ENCODE results near the gene TXNDC8.

The TXNDC8 gene

GRCh38 chr9:110323818-110324217, 13.8 kb downstream of the TXNDC8 start:
- Histone ChIP-seq H3K79me2 (ENCODE audit: control insufficient read depth, low read length) (no peaks in the 10 kb centered on the region), H3K4me1 (ENCODE audit: control insufficient read depth, low read length) (no peaks in the 10 kb centered on the region), H3F3A (ENCODE audit: control insufficient read depth, insufficient read depth) (no peaks in the 10 kb centered on the region), H3K4me3 (ENCODE audit: low read length) (no peak overlapping the region), H3K36me3 (ENCODE audit: control insufficient read depth, low read length) (no peaks in the 10 kb centered on the region), H4K20me1 (ENCODE audit: control insufficient read depth, insufficient read depth, low read depth, low read length) (no peaks in the 10 kb centered on the region), H3K9me3 (ENCODE audit: control insufficient read depth, insufficient read depth, low read length) (no peaks in the 10 kb centered on the region), H3K4me2 (ENCODE audit: low read length) (no peak overlapping the region), H3K27me3 (ENCODE audit: control insufficient read depth, low read length) (peaks cover 4% of the 10 kb centered on the region; the same call in 1 of the 2 replicates), H3K9me2 (replicated peaks; ENCODE audit: control insufficient read depth, low read length) (no peaks in the 10 kb centered on the region), H3K27ac (ENCODE audit: low read depth, low read length) (no peak overlapping the region)
- no peak for TF ChIP-seq EZH2phosphoT487 (IDR thresholded peaks at IDR 0.05; ENCODE audit: borderline replicate concordance, low read length)
- TF ChIP-seq, protein P1, sequence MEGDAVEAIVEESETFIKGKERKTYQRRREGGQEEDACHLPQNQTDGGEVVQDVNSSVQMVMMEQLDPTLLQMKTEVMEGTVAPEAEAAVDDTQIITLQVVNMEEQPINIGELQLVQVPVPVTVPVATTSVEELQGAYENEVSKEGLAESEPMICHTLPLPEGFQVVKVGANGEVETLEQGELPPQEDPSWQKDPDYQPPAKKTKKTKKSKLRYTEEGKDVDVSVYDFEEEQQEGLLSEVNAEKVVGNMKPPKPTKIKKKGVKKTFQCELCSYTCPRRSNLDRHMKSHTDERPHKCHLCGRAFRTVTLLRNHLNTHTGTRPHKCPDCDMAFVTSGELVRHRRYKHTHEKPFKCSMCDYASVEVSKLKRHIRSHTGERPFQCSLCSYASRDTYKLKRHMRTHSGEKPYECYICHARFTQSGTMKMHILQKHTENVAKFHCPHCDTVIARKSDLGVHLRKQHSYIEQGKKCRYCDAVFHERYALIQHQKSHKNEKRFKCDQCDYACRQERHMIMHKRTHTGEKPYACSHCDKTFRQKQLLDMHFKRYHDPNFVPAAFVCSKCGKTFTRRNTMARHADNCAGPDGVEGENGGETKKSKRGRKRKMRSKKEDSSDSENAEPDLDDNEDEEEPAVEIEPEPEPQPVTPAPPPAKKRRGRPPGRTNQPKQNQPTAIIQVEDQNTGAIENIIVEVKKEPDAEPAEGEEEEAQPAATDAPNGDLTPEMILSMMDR (IDR thresholded peaks at IDR 0.05; ENCODE audit: low read depth, low read length, poor library complexity, severe bottlenecking): no peak

- TF ChIP-seq, protein P1 (IDR thresholded peaks at IDR 0.05; ENCODE audit: low read depth, low read length, poor library complexity, severe bottlenecking): no peak
- TF ChIP-seq EZH2phosphoT487 (IDR thresholded peaks at IDR 0.05; ENCODE audit: borderline replicate concordance, low read length): no peak
- H3K79me2 ChIP-seq (ENCODE audit: control insufficient read depth, low read length): no peaks in the 10 kb centered on the region
- no peak overlapping the region for H3K4me2 ChIP-seq (ENCODE audit: low read length)
Observed at GRCh38 chr9:110320651-110321445, 16.8 kb downstream of the TXNDC8 start.

DNA sequence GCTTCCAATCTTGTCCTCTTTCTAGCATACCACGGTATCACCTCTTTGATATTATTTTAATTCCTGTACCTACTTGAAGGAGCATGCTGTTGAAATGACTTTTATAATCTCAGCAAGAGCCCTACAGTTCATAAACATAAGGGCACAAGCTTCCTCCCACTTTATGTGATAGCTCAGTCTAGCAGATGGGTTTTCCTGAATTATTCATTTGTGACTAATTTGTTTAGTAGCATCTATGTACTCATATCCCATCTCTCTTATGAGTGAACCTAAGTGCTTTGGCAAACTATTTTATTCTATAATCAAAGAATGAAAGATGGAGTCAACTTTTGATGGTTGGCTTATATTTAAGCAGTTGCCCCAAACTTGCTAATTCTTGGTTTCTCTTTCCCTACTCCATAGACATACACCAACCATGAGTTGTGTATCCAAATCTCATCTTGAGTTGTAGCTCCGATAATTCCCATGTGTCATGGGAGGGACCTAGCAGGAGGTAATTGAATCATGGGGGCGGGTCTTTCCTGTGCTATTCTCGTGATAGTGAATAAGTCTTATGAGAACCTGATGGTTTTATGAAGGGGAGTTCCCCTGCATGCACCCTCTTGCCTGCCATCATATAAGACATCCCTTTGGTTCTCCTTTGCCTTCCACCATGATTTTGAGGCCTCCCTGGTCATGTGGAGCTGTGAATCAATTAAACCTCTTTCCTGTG, 17.7 kb downstream of the TXNDC8 start:
- TF ChIP-seq EZH2phosphoT487 (IDR thresholded peaks at IDR 0.05; ENCODE audit: borderline replicate concordance, low read length): no peak
- TF ChIP-seq, protein P1 (IDR thresholded peaks at IDR 0.05; ENCODE audit: low read depth, low read length, poor library complexity, severe bottlenecking): no peak

More at GRCh38 chr9:110320651-110321445, 16.8 kb downstream of the TXNDC8 start:
- H3K36me3 ChIP-seq (ENCODE audit: control insufficient read depth, low read length): no peaks in the 10 kb centered on the region
- no peak overlapping the region for H3K27ac ChIP-seq (ENCODE audit: low read depth, low read length)
- no peaks in the 10 kb centered on the region for H3K4me1 ChIP-seq (ENCODE audit: control insufficient read depth, low read length)
- peaks cover 4% of the 10 kb centered on the region; the same call in 1 of the 2 replicates for H3K27me3 ChIP-seq (ENCODE audit: control insufficient read depth, low read length)
- H3K4me3 ChIP-seq (ENCODE audit: low read length): no peak overlapping the region
- no peaks in the 10 kb centered on the region for H3K9me2 ChIP-seq (replicated peaks; ENCODE audit: control insufficient read depth, low read length)
- H3K9me3 ChIP-seq (ENCODE audit: control insufficient read depth, insufficient read depth, low read length): no peaks in the 10 kb centered on the region
- H3F3A ChIP-seq (ENCODE audit: control insufficient read depth, insufficient read depth): no peaks in the 10 kb centered on the region
- H4K20me1 ChIP-seq (ENCODE audit: control insufficient read depth, insufficient read depth, low read depth, low read length): no peaks in the 10 kb centered on the region

More for the DNA sequence above, 17.7 kb downstream of the TXNDC8 start:
- H4K20me1 ChIP-seq (ENCODE audit: control insufficient read depth, insufficient read depth, low read depth, low read length): no peaks in the 10 kb centered on the region
- H3K79me2 ChIP-seq (ENCODE audit: control insufficient read depth, low read length): no peaks in the 10 kb centered on the region
- H3F3A ChIP-seq (ENCODE audit: control insufficient read depth, insufficient read depth): no peaks in the 10 kb centered on the region
- no peaks in the 10 kb centered on the region for H3K36me3 ChIP-seq (ENCODE audit: control insufficient read depth, low read length)
- no peaks in the 10 kb centered on the region for H3K9me2 ChIP-seq (replicated peaks; ENCODE audit: control insufficient read depth, low read length)
- H3K27ac ChIP-seq (ENCODE audit: low read depth, low read length): no peak overlapping the region
- H3K4me3 ChIP-seq (ENCODE audit: low read length): no peak overlapping the region
- no peaks in the 10 kb centered on the region for H3K9me3 ChIP-seq (ENCODE audit: control insufficient read depth, insufficient read depth, low read length)
- no peaks in the 10 kb centered on the region for H3K4me1 ChIP-seq (ENCODE audit: control insufficient read depth, low read length)
- H3K4me2 ChIP-seq (ENCODE audit: low read length): no peak overlapping the region
- H3K27me3 ChIP-seq (ENCODE audit: control insufficient read depth, low read length): peaks cover 4% of the 10 kb centered on the region; the same call in 1 of the 2 replicates
